ENCODE measurements around the gene ZBTB32. TPM values are rescaled to one million over a fixed set of nuclear protein-coding genes. Genes with fewer than 3 reads are reported as not detected.

ZBTB32 gene
- total RNA-seq, 1 experiment from 2014 or later = not detected

DNA sequence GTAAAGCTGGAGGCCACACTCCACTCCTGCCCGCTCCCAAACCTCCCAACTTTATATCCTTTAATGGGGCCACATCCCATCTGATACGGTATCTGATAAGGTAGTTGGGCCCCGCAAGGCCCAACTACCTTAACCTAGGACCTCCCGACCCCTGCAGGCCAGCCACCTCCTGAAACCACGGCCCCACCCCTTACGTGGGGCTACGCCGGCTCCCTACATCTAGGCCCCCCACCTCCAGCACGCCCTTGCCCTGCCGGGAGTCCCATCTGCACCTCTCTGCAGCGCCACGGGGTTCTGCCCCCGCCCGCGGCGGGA, 35.7 kb downstream of the ZBTB32 start:
- POLR2A ChIA-PET = no interaction called here
- Histone ChIP-seq H3K4me1 (ENCODE audit: control insufficient read depth, insufficient read depth, low read length) (peaks cover 18% of the 10 kb centered on the region), H3K4me3 (ENCODE audit: low read depth in 2 of 2, low read length in 2 of 2) (peak overlapping the region; percentile 67 to 79), H3K36me3 (ENCODE audit: control insufficient read depth, insufficient read depth, low read length) (peaks cover 3% of the 10 kb centered on the region; the same call in 1 of the 2 replicates), H3K27me3 (ENCODE audit: control insufficient read depth, insufficient read depth, low read length) (no peaks in the 10 kb centered on the region), H3K27ac (ENCODE audit: low read length) (peak overlapping the region; percentile 78), H3K9me3 (ENCODE audit: control insufficient read depth, insufficient read depth, low read depth, low read length) (no peaks in the 10 kb centered on the region)
- TF ChIP-seq CTCF (IDR thresholded peaks at IDR 0.05) = no peak
- TF ChIP-seq POLR2AphosphoS5 (IDR thresholded peaks at IDR 0.05; ENCODE audit: low read depth, low read length) = no peak
- TF ChIP-seq SIN3A (IDR thresholded peaks at IDR 0.05; ENCODE audit: borderline replicate concordance, insufficient read depth, low read depth, low read length) = no peak
- no peak for TF ChIP-seq TCF7L2 (IDR thresholded peaks at IDR 0.05; ENCODE audit: low read depth, low read length)
- TF ChIP-seq, protein P1, sequence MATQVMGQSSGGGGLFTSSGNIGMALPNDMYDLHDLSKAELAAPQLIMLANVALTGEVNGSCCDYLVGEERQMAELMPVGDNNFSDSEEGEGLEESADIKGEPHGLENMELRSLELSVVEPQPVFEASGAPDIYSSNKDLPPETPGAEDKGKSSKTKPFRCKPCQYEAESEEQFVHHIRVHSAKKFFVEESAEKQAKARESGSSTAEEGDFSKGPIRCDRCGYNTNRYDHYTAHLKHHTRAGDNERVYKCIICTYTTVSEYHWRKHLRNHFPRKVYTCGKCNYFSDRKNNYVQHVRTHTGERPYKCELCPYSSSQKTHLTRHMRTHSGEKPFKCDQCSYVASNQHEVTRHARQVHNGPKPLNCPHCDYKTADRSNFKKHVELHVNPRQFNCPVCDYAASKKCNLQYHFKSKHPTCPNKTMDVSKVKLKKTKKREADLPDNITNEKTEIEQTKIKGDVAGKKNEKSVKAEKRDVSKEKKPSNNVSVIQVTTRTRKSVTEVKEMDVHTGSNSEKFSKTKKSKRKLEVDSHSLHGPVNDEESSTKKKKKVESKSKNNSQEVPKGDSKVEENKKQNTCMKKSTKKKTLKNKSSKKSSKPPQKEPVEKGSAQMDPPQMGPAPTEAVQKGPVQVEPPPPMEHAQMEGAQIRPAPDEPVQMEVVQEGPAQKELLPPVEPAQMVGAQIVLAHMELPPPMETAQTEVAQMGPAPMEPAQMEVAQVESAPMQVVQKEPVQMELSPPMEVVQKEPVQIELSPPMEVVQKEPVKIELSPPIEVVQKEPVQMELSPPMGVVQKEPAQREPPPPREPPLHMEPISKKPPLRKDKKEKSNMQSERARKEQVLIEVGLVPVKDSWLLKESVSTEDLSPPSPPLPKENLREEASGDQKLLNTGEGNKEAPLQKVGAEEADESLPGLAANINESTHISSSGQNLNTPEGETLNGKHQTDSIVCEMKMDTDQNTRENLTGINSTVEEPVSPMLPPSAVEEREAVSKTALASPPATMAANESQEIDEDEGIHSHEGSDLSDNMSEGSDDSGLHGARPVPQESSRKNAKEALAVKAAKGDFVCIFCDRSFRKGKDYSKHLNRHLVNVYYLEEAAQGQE (IDR thresholded peaks at IDR 0.05; ENCODE audit: insufficient read depth in 1 of 2, low read depth in 2 of 2, low read length in 1 of 2) = no peak
- in situ Hi-C loops (cut with HindIII; ENCODE audit: low pct_unique_long_range_greater_than_20kb, low sequenced_read_pairs) = no loop called here
- intact Hi-C loops (cut with micrococcal nuclease; ENCODE audit: unreplicated experiment) = no loop called here
- DNase-seq (ENCODE audit: low read depth, low spot score) (no peak), ATAC-seq (peak; percentile 47)
- no TSS peak for BruUV-seq (replicated peaks)
- CTCF ChIA-PET = interaction anchor here (0.6 to 0.7 kb wide), 2 partner anchors 391 to 616 kb away, joined by 3 read pairs; no protein-coding TSS in a partner anchor

DNA sequence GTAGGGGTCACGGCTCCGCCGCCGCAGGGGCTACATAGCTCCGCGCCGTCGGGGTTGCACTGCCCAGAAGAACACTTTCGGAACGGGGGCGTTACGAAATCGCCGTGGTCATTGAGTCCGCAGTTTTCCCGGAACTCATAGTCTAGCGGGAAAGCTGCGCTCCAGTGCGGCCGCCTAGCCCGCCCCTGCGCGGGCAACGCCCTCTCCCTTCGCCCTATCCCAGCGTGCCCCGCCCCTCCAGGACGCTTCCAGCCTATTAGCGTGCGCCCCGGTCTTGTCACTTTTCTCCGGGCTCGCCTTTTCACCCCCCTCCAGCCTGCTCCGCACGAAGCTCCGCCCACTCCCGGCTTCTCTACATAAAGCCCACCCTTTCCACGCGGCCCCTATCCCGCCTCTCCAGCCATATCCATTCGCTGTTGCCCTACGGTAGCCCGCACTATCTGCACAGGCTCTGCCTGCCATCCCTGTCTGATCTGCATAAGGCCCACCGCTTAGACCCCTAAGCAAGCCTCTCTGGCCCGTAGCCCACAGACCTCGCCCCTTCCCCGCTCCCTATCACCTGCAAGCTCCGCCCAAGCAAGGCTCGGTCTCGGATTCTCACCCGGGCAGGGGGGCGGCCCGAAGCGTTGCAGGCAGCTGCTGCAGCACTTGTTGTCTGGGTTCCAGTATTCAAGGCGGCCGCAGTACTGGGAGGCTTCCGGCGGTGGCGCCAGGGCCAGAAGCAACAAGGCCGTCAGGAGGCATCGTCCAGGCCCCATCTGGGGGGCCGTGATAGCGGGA, 36.3 kb downstream of the ZBTB32 start:
- H3K36me3 ChIP-seq (ENCODE audit: control insufficient read depth, insufficient read depth, low read length) = peaks cover 3% of the 10 kb centered on the region; the same call in 1 of the 2 replicates
- H3K27me3 ChIP-seq (ENCODE audit: control insufficient read depth, insufficient read depth, low read length) = no peaks in the 10 kb centered on the region
- no peak for TF ChIP-seq TCF7L2 (IDR thresholded peaks at IDR 0.05; ENCODE audit: low read depth, low read length)
- peak; percentile 42 for TF ChIP-seq POLR2AphosphoS5 (IDR thresholded peaks at IDR 0.05; ENCODE audit: low read depth, low read length)
- peak; percentile 95; the same call in 1 of the 2 replicates for TF ChIP-seq SIN3A (IDR thresholded peaks at IDR 0.05; ENCODE audit: borderline replicate concordance, insufficient read depth, low read depth, low read length)
- no peak; the same call in 1 of the 2 replicates for TF ChIP-seq CTCF (IDR thresholded peaks at IDR 0.05)
- TF ChIP-seq, protein P1 (IDR thresholded peaks at IDR 0.05; ENCODE audit: insufficient read depth in 1 of 2, low read depth in 2 of 2, low read length in 1 of 2) = peak in 1 of 2 experiments; percentile 18; a peak in 1 of 4 replicates
- H3K9me3 ChIP-seq (ENCODE audit: control insufficient read depth, insufficient read depth, low read depth, low read length) = no peaks in the 10 kb centered on the region
- intact Hi-C loops (cut with micrococcal nuclease; ENCODE audit: unreplicated experiment) (no loop called here), in situ Hi-C loops (cut with HindIII; ENCODE audit: low pct_unique_long_range_greater_than_20kb, low sequenced_read_pairs) (no loop called here)
- POLR2A ChIA-PET = no interaction called here
- H3K4me3 ChIP-seq (ENCODE audit: low read depth in 2 of 2, low read length in 2 of 2) = peak overlapping the region; percentile 67 to 79
- peak; percentile 87 for ATAC-seq
- no TSS peak for BruUV-seq (replicated peaks)
- CTCF ChIA-PET = interaction anchor here (0.6 to 0.7 kb wide), 2 partner anchors 390 to 616 kb away, joined by 3 read pairs; no protein-coding TSS in a partner anchor
- peak; percentile 73 for DNase-seq (ENCODE audit: low read depth, low spot score)
- peak overlapping the region; percentile 78 for H3K27ac ChIP-seq (ENCODE audit: low read length)
- peaks cover 18% of the 10 kb centered on the region for H3K4me1 ChIP-seq (ENCODE audit: control insufficient read depth, insufficient read depth, low read length)
